Stimulated activated CD4-positive, alpha-beta T cell treated with anti-CD3 and anti-CD28 coated beads, TNF-alpha, amount 100 ng/mL, for 4 hours (primary cell): ENCODE results near the gene IMPACT.

ENCODE experiments used
- DNase-seq, 3 experiments: peaks; one replicate each; pipeline ENCODE4 v3.0.0-alpha.2; 2020; ENCODE audit warnings: low read depth in 3 of 3

IMPACT gene

DNA sequence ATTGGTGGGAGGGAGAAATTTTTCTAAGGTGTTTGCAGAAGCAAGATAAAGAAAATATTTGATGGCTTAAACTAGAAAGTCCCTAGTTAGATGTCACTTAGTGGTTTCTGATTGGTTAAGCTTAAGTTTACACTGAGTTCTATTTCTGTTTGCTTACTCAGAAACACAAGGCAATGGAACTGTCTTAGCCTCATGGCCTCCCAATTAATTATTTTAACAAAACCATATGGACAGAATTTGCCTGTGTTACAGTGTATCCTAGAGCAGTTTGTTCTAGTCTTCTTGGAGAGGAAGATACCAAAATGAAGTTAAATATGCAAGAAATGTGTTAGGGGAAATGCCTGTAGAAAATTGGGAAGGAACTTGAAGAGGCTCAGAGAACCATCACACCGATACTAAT, 4.6 kb upstream of the IMPACT start:
- DNase-seq = no peak

DNA sequence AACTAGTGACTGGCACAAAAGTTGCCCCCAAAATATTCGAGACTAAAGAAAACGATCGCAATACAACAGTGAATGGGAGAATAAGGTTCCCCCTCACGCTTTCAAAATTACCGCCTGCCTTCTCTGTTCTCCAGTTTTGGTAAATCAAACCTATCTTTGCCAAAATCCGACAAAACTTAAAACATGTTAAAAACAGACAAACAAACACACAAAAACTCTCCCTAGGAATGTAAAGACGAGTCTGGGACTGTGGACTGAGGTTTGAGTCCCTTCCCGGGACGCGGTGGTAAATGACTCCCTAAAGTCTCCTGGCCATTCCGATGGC, 435 bp upstream of the IMPACT start:
- no peak for DNase-seq

DNA sequence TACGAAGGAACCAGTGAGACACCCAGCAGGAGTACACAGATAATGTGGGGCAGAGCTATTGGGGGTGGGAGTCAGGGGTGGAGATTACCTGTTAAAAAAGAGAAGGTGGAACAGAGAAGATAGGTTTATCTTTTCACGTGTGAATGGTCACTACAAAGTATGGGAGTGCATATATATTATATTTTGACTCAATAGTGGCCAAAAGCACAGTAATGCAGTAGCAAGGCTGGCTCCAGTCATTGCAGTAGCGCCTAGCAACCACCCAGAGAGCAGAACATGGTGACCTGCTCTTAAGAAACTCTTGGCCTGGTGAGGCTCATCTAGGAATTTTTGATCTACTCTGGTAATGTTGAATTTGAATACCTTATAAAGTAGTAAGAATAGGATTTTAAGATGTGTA, 1.0 kb downstream of the IMPACT start:
- no peak for DNase-seq

DNA sequence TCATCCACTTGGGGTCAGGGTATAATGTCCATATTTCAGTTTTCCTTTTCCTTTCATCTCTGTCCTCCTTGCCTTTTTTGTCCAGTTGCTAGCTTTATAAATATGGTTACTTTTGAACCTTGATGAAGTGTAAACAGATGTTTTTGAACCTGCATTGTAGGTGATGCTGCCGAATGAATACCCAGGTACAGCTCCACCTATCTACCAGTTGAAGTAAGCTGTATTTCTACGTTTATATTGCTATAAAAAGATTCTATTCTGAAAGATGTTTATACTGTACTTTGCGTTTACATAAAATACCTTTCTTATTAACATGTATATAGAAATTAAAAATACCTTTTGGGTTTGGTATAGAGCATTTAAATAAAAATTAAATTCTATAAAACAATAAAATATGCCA, 2.2 kb downstream of the IMPACT start:
- DNase-seq = no peak

DNA sequence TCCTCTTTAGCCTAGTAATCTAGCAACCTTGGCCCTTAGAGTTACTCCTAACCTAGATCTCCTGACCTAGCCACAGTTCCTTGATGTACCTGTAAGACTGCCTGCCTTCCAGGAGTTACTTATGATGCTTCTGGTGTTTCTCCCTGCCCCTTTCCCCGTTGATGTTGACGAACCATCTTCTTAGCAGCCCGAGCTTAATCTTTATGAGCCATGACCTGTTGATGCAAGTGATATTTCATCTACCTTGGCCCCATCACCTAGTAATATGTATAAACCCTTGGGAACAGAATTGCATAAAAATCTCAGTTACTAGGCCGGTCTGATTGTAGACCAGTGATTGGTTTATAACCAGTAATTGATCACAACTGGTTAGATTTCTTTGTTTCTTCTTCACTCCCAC, 2.7 kb downstream of the IMPACT start:
- DNase-seq = no peak

DNA sequence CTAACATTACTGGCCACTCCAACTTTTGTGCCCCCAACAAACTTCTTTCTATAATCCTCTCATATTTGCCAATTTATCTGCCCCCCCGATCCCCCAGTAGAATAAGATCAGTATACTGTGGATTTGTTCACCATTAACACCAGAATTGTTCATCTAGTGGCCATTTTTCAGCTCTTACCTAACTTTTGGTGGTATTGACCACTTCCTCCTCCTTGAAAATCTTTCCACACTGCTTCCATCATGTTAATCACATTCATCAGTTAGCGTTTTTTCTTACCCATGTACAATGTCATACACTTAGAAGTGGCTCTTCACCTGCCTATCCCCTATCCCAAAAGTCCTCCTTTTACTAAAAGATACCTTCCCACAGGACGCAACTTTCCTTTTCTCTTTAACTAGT, 6.1 kb downstream of the IMPACT start:
- DNase-seq = no peak

DNA sequence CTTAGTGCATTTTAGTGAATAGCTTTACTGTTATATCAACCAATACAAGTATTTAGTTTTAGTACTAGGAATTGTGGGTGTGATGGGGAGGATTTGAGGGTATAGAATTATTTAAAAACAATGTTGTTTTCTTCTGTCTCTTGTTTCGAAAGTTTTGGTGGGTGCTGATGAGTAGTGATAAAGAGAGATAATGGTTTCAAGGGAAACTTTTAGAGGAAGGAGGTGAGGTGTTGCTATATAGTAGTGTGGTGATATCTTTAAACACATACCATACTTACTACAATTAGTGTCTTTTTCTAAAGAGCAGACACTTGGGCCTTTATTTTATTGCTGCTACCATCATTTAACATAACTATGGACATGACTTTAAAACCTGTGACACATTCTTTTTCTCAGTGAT, 10.5 kb downstream of the IMPACT start:
- DNase-seq = no peak

DNA sequence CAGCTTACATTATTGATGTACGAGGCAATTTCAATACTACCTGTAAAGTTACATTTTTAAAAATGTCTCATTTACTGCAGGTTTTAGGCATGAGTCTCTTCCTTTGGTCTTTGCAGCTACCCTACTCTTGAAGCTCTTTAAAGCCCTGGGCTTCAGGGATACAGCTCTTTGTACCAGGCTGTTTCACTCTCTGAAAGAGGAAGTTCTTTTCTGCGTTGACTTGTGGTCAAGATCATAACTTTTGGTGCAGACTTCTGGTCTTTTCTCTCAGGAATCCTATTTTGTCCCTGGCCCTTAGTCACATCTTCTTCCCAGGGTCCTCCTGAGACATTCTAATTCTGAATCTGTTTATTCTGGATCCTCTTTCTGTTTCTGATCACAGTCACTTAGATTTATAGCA, 17.4 kb downstream of the IMPACT start:
- no peak for DNase-seq

DNA sequence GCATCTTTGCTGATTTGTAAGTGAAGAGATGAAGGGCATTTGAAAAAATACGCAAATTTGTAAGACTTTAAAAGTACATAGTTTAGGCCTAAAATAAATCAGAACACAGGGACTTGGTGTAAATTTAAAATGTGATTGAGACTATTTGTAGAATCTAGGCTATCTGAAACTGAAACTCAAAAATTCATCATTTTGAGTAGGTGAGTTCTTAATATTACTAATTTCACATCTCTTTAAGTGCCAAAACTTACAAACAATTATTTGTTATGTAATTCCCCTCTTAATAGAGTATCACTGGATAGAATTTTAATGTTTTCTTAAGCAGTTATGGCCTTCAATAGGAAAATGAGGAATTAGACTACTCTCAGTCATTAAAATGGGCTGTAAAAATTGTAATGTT, 20.0 kb downstream of the IMPACT start:
- DNase-seq = no peak

DNA sequence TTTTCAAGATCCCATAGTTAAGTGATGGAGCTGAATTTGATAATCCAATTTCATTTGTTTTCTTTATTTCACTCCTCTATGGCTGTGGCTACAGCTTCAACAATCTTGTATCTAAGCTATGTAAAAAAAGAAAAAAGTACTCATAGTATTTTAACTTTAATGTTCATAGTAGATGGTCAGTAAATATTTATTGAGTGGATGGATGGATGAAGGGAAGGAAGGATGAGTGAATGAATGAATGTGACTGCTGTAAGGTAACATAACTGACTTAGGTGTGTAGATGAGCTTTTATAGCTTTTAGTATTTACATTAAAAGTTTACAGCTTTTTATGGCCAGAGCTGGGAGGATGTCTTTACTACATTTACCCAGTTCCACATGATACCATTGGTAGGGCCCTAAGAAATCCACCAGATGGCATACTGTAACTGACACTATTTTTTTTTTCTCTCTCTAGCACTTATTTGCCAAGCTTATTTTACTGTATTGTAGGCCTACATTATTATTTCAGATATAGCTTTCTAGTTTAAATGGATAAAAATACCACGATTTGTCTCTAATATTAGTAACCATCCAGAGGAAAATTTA, 20.6 kb downstream of the IMPACT start:
- DNase-seq = no peak

DNA sequence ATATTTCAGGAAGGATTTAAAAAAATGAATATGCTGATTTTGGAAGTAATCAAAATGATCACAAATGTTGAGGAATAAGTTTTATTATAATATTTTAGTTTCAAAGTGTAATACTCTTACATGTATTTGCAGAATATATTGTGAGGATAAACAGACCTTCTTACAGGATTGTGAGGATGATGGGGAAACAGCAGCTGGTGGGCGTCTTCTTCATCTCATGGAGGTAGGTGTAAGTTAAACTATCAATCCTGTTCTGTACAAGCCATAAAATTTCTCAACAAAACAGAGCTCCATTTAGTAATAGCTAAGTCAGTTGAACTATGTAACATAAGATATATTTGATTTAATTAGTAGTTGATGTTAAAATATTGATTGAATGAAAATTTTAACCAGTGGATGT, 21.5 kb downstream of the IMPACT start:
- no peak for DNase-seq

DNA sequence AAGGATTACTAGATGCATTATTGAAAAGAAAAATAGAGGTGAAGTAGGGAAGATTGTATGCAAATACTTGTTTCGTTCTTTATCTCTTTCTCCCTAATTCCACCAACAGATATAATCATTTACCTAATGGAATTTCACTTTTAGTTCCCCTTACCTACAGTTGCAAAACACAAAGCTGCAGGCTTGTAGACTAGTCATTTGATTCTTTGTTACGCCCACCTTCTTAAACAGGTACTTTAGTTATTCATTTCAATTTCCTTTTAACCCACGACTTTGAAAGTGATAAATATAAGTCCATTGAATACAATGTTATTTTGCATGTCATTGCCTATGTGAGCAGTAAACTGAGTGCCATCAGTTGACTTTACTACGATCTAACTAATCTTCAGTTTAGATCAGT, 30.1 kb downstream of the IMPACT start:
- no peak for DNase-seq

DNA sequence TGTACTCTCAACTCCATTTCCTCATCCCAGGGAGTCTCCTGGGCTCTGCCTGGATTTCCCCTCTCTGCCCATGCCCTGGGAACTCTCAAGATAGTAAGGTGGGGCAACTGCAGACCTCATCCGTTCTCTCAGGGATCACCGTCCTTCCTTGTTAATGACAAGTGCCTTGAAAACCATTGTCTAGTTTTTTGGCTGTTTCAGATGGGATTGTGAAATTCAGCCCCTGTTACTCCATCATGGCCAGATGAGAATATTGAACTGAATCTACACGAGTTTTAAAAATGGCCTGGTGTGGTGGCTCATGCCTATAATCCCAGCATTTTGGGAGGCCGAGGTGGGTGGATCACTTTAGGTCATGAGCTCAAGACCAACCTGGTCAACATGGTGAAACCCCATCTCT, 33.3 kb downstream of the IMPACT start:
- no peak for DNase-seq

DNA sequence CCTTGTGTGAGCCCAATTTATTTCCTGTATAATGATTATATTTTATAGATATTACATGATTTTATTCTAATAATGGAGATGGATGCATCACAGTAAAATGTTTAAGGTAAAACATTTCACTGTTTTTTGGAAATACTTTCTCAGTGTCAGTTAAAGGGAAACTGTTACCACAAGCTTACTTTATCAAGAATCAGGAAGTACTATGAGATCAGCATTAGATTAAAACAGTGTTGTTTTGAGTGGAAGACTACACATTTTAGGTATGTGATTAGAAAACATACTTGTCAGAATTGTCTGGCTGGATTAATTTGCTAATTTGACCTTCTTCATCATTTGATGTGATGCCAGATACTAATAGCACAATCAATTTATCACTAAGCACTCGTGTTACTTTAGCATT, 33.9 kb downstream of the IMPACT start, which contains the start of gene HRH4:
Gene HRH4 (plus strand): TSS at position 250 of the 400 bp plus-strand sequence. CDS start 92 bp downstream, at position 342.
- DNase-seq = no peak

DNA sequence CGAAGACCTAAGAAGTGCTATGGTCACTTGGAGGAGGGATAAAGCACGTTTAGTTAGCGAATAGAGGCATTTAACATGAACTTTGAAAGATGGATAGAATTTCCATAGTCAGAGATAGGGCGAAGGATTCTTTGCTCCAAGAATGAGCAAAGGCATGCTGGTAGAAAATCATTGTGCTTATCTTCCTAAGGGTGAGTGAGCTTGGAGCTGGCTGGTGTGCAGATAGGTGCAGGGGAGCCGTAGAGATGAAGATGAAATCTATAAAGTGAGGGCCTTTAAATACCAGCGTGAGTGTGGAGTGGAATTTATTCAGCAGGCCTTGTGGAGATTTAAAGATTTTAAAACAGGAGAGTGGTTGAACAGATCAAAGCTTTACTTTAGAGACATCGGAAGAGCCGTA, 35.5 kb downstream of the IMPACT start:
- no peak for DNase-seq

DNA sequence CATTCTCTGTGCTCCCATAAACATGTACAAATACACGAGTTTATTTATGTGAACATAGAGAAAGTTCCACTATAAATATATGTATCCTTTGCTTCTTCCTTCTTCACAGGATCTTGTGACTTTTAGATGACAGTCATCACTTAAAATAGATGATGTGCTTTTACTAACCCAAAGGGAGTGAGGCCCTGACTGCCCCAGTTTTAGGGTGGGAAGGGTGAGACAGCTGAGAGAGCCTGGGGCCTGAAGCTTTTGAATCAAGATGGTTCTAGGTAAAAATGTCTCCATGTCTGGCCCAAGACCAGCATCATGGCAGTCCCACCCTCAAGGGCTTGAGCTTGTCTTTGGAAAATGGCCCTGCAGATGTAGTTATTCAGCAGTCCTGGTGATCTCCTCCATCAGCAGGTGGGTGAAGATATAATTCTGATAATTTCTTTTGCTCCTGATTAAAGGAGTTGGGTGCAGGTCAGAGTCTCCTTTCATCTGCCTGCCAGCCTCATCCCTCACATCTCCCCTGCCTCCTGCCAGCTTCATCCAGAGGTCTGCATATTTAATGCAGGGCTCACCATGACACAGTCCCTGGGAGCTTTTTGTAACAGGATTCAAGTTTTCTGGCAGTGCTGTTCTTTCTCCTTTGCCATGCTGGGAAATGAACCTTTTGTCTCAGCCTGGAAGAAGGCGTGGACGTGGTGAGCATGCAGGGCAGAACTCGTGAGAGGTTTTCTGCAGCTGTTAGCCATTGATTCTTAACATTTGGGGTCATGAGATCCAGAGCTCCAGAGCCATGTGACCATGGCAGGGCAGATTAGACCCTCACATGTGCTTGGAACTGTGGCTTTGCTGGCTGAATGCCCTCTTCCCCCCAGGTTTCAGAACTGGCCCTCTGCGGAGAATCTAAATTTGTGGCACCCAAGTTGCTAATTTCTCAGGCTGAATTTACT, 36.6 kb downstream of the IMPACT start:
- DNase-seq = no peak

DNA sequence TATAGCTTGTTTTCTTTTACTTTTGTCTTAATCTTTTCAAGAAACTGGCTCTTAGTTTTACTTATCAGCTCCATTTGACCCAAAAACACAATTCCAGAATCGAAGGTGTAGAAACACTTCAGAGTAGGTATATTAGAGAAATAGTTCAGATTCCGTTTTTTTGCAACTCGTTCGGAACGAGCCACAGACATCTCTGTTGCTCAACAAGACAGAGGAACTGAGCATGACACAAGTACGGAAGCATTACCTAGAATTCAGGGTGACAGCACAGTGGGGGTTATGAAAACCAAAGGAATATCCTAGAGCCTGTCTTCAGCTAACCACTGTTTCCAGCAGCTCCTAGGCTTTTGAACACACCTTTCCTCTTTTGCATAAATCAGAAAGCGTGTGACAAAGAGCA, 39.0 kb downstream of the IMPACT start:
- no peak for DNase-seq

DNA sequence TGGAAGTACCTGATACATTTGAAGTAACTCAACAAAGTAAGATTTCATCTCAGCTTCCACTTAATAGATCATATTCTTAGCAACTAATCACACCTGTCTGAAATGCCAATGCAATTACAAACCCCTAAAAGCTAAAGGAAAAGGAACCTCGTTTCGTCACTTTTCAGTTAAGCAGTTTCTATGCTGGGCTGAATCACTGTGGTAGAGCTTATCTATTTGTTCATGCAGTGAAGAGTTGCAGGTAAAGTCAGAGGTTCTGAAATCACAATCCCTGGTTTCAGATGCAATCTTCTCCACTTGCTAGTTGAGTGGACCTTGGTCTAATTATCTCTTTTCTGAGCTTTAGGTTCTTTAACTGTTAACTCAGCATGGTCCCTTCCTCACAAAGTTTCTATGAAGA, 40.3 kb downstream of the IMPACT start:
- no peak for DNase-seq

DNA sequence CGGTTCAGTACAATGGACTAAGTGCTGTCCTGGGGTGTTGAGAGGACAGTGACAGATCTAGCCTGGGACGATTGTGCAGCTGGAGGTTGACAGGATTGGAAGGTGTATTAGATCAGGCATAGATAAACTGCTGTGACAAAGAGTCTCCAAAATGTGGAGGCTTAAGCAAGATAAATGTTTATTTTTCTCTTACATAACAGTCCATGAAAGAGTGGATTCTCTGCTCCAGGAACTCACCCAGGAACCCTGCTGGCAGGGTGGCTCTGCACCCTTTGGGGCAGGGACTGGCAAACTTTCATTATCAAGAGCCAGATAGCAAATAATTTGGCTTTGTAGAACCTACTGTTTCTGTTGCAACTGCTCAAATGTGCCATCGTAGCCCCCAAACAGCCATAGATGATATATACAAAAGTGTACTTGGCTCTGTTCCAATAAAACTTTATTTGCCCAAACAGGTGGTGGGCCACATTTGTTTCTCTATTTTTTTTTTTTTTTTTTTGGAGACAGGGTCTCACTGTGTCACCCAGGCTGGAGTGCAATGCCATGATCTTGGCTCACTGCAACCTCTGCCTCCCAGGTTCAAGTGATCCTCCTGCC, 43.6 kb downstream of the IMPACT start:
- no peak for DNase-seq

DNA sequence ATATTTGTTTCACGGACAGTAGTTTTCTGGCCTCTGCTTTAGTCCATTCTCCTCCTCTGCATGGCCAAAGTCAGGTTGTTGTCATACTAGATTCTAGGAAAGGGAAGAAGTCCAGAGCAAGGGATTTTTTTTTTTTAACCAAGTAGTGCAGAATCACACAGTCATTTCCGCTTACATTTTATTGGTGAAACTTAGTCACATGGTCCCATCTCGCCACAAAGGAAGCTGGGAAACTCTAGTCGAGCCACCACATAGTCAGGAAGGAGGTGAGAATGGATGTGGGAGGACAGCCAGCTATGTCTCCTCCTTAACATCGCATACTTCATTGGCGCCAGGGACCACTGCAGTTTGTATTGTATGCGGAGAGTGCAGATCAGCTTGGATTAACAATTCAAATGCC, 44.3 kb downstream of the IMPACT start:
- no peak for DNase-seq

DNA sequence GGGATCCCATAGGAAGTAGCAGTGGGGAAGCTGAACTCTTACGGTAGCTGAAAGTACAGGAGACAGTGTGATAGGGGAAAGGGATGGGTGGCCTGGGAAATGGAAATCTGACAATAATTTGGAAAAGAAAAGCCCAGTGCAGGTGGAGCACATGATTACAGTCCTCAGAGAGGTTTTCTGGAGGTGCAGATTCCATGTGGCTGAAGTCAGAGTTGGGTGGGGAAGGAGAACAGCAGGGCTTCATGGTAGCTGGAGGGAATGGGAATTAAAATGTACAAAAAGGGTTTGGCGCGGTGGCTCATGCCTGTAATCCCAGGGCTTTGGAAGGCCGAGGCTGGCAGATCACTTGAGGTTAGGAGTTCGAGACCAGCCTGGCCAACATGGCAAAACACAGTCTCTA, 46.1 kb downstream of the IMPACT start:
- DNase-seq = no peak

DNA sequence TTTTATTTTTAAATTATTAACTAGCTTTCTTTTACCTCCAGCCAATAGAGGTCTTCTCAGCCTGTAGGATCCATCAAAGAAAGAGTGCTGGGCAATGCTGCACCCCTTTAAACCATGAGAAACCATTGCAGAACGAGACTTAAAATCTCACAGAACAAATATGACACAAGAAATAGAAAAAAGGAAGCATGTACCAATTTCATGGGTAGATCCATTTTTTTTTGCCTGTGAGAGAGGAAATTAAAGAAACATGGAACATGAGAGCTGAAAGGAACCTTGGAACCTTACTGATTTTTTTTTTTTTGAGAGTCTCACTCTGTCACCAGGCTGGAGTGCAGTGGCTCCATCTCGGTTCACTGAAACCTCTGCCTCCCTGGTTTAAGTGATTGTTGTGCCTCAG, 47.9 kb downstream of the IMPACT start:
- DNase-seq = no peak

DNA sequence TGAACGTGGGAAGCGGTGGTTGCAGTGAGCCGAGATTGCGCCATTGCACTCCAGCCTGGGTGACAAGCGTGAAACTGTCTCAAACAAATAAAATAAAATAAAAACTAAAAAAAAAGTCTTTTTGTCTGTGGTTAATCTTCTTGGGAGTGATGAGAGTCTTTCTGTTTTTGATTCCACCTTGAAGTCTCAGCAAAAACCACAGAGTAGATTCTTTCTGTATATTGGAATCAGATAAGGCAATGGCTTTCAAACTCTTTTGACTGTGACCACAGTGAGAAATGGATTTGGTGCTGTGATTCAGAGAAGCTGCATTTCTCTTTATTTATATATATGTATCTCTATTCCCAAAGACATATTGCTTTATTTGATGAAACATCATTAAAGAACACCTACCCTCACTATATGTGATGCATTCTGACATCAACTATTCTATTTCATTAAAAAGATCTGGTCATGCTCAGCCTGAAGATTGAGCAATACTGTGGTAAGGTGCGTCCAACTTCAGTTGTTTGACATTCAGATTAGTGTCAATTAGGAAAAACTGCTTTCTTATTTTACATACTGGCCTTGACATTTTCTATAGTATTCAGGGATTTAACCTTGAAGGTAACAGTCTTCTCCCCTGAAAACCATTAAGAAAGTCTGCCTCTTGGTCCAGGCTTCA, 49.6 kb downstream of the IMPACT start:
- no peak for DNase-seq
